HG03025 (cell line): ENCODE measurements around the gene GIT1.

ENCODE experiments used
- ATAC-seq: cut with Tn5 transposase; IDR thresholded peaks from one replicate; pipeline ENCODE4 v1.9.1; 2021; ENCODE audit warnings: mild to moderate bottlenecking, moderate library complexity; ENCODE audit not compliant: unreplicated experiment, low FRiP score

Gene GIT1

DNA sequence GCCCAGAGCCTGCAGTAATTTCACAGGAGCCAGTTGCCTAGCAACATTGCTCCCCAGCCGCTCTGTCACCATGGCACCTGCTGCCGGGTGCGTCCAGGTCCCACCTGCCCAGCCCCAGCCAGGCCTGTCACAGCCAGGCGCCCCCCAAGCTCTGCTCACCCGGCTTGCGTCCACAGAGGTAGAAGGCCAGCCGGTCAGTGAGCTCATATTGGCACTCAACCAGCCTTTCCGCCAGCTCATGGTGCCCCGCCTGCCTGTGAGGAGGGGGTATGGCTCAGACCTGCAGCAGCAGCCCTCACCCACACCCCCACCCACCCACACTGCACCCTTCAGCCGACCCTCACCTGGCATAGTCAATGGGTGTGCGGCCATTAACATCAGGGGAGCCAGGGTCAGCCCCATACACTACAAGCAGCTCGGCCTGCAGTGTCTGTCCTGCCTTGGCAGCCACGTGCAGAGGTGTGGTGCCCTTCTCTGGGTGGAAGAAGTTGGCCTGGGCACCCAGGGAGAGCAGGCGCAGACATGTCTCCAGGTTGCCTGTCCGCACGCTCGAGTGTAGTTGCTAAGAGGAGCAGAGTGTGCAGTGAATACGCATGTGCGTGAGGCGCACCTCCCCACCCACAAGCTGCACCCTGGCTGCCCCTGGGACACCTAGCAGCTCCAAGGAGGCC, 7.7 kb downstream of the GIT1 start:
- no peak for ATAC-seq

- ATAC-seq = no peak
Measured at GRCh38 chr17:29579866-29580771, 9.3 kb downstream of the GIT1 start.

GRCh38 chr17:29578626-29579485, 10.6 kb downstream of the GIT1 start:
- ATAC-seq = no peak

- ATAC-seq = no peak
Measured at GRCh38 chr17:29577385-29578211, 11.8 kb downstream of the GIT1 start.

DNA sequence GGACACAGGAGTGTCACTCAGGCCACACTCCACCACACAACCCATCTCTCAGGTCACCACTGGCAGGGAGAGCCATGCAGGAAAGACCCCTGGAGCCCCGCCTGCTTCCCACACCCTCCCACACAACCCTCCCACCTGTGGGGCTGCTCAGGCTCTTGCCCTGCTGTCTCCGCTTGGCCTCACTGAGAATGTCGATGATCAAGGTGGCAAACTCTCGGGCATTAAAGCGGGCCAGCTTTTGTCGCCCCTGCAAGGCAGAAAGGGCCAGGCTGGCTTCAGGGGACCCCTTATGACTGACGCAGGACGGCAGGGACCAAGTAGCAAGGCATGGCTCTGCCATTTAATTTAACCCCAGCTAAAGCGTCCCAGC, 12.5 kb downstream of the GIT1 start:
- no peak for ATAC-seq

GRCh38 chr17:29576214-29577000, 13.0 kb downstream of the GIT1 start:
- no peak for ATAC-seq

GRCh38 chr17:29575511-29576213, 13.8 kb downstream of the GIT1 start:
- ATAC-seq = no peak

DNA sequence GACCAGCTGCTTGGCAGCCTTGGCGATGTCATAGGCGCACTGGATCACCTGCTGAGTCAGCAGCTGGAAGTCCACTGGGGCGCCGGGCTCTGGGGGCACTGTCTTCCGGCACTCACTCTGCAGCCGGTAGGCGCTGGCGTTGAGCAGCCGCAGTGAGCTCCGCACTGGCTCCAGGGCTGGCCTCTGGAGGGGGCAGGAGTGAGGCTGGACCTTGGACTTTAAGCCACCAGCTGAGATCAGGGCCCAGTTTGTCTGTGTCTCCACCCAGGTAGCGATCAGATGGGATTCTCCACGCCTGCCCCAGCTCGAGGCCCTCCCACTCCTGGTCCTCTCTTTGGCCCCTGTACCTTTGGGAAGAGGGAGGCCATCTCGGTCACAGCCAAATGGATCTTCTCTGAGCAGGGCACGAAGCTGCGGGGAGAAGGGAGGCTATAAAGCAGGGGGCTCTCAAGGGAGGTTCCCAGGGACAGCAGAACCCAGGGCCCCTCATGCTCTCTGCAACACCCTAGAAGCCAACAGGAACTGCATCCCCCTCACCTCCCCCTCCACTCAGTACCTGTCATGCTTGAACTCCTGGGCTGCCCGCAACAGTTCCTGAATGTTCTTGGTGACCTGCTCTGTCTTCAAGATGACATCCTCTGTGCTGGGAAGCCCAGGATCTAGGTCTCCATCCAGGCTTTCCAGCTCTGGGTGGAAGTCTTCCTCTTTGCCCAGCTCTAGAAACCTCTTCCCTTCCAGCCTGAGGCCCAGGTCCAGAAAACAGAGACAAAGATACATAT, 14.5 kb downstream of the GIT1 start:
- ATAC-seq = no peak

GRCh38 chr17:29573871-29574731, 15.3 kb downstream of the GIT1 start:
- ATAC-seq = no peak

DNA sequence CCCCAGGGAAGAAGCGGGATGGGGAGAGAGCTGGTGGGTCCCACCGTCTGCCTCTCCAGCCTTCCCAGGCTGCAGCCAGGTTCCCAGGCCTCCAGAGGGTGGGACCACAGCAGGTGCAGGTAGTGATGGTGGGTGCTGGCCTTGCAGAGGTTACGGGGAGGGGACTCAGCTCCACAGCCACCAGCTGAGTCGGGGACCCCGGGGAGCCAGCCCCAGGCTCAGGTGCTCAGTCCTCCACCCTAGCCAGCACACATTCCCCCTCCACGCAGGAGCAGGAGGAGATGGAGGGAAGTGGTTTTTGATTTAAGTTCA, 15.9 kb downstream of the GIT1 start:
- no peak for ATAC-seq

DNA sequence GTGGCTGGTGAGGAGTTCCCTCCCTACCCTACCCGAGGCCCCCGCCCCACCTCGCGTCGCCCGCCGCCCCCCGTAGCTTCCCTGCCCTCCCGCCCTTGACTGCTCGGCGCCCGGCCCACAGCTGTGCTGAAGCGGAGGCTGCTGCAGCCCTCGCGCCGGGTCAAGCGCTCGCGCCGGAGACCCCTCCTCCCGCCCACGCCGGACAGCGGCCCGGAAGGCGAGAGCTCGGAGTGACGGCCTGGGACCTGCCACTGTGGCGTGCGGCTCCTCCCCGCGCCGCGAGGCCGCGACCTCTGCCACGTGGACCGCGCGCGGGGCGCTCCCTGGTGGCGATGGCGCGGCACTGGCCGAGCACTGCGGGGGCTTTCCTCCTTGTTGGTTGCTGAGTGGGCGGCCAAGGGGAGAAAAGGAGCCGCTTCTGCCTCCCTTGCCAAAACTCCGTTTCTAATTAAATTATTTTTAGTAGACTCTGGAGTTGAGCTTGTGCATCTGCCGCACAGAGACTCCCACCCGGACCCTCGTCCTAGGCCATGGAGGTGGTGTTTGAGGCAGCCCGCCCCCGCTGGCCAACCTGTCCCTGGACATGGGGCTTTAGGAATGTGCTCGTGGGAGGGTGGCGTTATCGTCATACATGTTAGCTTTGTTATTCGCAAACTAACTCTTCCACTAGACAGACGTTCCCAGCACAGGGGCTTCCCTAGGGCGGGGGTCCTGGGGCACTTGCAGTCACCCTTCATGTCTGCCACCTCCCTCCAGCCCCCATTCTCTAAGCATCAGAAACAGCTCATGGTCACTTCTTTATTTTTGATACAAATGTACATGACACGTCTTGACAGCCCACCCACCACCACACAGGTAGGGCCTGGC, 16.5 kb downstream of the GIT1 start:
- ATAC-seq = no peak

DNA sequence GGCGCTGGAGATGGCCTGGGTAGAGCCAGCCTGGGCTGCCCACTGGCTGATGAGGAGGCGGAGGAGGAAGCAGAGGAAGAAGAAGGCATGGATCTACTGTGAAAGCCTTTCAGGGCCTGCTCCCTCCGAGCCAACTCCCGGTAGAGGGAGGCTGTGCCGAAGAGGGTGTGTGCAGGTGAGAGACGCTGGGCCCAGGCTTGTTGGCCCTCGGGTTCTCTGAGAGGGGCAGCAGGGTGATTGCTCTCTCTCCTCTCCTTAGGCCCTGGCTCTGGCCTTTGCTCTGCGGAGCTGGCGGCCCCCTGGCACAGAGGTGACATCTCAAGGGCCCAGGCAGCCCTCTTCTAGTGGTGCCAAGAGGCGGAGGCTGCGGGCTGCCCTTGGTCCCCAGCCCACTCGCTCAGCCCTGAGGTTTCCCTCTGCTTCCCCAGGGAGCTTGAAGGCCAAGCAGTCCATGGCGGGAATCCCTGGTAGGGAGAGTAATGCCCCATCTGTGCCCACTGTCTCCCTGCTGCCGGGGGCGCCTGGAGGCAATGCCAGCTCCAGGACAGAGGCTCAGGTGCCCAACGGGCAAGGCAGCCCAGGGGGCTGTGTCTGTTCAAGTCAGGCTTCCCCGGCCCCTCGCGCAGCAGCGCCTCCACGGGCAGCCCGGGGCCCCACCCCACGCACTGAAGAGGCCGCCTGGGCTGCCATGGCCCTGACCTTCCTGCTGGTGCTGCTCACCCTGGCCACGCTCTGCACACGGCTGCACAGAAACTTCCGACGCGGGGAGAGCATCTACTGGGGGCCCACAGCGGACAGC, 17.4 kb downstream of the GIT1 start:
- no peak for ATAC-seq

GRCh38 chr17:29571486-29571882, 18.0 kb downstream of the GIT1 start:
- ATAC-seq = no peak

DNA sequence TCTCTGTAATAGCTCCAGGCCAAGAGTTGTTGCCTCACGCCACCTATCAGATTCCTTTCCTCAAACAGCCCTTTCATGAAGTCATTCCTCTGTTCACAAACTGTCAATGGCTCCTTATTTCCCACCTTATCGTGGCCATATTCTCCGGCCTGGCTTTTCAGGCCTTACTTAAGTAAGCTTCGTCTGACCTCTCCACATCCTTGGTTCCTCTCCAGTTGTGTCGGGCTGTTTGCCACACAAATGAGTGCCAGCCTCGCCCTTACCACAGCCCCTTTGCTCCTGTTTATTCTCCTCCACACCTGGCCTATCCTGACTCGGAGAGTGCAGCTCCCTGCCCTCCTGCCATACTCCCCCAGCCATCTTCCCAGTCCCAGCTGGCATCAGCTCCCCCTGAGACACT, 18.9 kb downstream of the GIT1 start:
- no peak for ATAC-seq

DNA sequence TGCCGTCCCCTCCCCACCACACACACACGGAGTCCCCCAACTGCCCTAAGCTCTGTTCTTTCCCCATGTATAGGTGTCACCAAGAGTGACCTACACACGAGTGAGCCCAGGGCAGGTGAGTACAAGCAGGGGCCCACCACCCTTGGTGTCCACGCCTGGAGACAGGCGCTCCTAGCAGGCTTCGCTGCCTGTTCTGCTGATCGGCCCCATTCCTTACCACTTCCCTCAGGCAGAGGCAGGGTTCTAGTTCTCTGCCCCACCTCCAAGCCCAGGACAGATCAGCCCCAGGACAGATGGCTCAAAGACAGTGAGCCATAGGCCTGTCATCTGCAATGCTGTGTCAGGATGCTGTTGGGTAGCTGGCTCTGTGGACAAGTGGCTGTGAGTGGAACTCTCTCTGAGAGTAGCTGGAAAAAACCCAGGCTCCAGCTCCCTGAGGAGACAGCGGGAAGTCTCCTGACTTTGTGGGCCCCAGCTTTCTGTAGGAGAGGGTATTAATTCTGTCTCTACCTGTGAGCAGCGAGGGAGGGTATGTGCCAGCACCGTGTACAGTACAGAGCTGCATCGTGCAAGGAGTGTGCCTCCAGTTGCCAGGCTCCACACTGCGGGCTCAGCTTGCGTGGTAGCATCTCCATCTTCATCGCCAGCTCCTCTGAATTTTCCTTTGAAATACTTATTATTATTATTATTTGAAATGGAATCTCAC, 20.1 kb downstream of the GIT1 start:
- no peak for ATAC-seq
